IgD-negative memory B cell (primary cell): ENCODE measurements around the gene CD247. TPM values are rescaled to one million over a fixed set of nuclear protein-coding genes. Genes with fewer than 3 reads are reported as not detected.

ENCODE experiments used
- H3K27ac Mint-ChIP-seq, 3 donors: one replicate each; pipeline ENCODE4 v1.8.0; 2020 to 2022; ENCODE audit warnings: mild to moderate bottlenecking in 3 of 3, mixed read lengths in 3 of 3, moderate library complexity in 1 of 3
- H3K27me3 Mint-ChIP-seq: one replicate; pipeline ENCODE4 v1.8.0; 2021; ENCODE audit warnings: mixed read lengths
- H3K36me3 Mint-ChIP-seq: one replicate; pipeline ENCODE4 v1.8.0; 2020; ENCODE audit warnings: mild to moderate bottlenecking, mixed read lengths
- H3K4me1 Mint-ChIP-seq, 3 donors: one replicate each; pipeline ENCODE4 v1.8.0; 2020 to 2022; ENCODE audit warnings: mixed read lengths in 3 of 3, mild to moderate bottlenecking in 1 of 3
- H3K4me3 Mint-ChIP-seq, 4 donors: one replicate each; pipeline ENCODE4 v1.8.0; 2020 to 2022; ENCODE audit warnings: mild to moderate bottlenecking in 4 of 4, mixed read lengths in 4 of 4, moderate library complexity in 3 of 4
- H3K9me3 Mint-ChIP-seq, 3 donors: one replicate each; pipeline ENCODE4 v1.8.0; 2020 to 2021; ENCODE audit warnings: mixed read lengths in 3 of 3, mild to moderate bottlenecking in 1 of 3
- polyA plus RNA-seq: library from polyadenylated mRNA; unstranded; fragments of 300-500 nt; fragmentation: Illumina TruSeq; gene quantifications from one replicate; pipeline ENCODE4 v1.2.3, GENCODE V29; 2021

Gene CD247
- polyA plus RNA-seq, 1 donor from 2014 or later, result 63.3 TPM

GRCh38 chr1:167440776-167441175 lies 77.6 kb downstream of the CD247 start:
- peaks cover 22 to 41% (median 30%) of the 10 kb centered on the region in 3 donors for H3K4me1 Mint-ChIP-seq
- peak overlapping the region in 1 of 3 donors; percentile 58 for H3K27ac Mint-ChIP-seq
- H3K9me3 Mint-ChIP-seq, result no peaks in the 10 kb centered on the region
- peaks cover 3% of the 10 kb centered on the region for H3K36me3 Mint-ChIP-seq
- H3K4me3 Mint-ChIP-seq, result peak overlapping the region in 2 of 4 donors; percentile 24 to 81
- peaks cover 6% of the 10 kb centered on the region for H3K27me3 Mint-ChIP-seq

GRCh38 chr1:167440345-167440744 lies 78.0 kb downstream of the CD247 start:
- Mint-ChIP-seq H3K4me3 (peak overlapping the region in 3 of 4 donors; percentile 81 to 92 (median 85)), H3K36me3 (peaks cover 3% of the 10 kb centered on the region), H3K27ac (peak overlapping the region in 1 of 3 donors; percentile 58), H3K9me3 (no peaks in the 10 kb centered on the region), H3K4me1 (peaks cover 22 to 42% (median 30%) of the 10 kb centered on the region in 3 donors), H3K27me3 (peaks cover 6% of the 10 kb centered on the region)

- H3K9me3 Mint-ChIP-seq, result no peaks in the 10 kb centered on the region
- H3K27ac Mint-ChIP-seq, result peak overlapping the region; percentile 5 to 81 (median 76)
- H3K36me3 Mint-ChIP-seq, result peaks cover 3% of the 10 kb centered on the region
- peaks cover 6% of the 10 kb centered on the region for H3K27me3 Mint-ChIP-seq
- H3K4me1 Mint-ChIP-seq, result peaks cover 22 to 42% (median 32%) of the 10 kb centered on the region in 3 donors
- peak overlapping the region; percentile 81 to 97 (median 89) for H3K4me3 Mint-ChIP-seq
These were observed 78.9 kb downstream of the CD247 start for GRCh38 chr1:167439301-167439988.

GRCh38 chr1:167438171-167439138 lies 79.9 kb downstream of the CD247 start:
- peaks cover 27 to 49% (median 38%) of the 10 kb centered on the region in 3 donors for H3K4me1 Mint-ChIP-seq

GRCh38 chr1:167435484-167435883 lies 82.8 kb downstream of the CD247 start:
- Mint-ChIP-seq H3K27ac (peak overlapping the region in 1 of 3 donors; percentile 63), H3K4me3 (peak overlapping the region in 1 of 4 donors; percentile 29), H3K9me3 (no peaks in the 10 kb centered on the region), H3K27me3 (peaks cover 6% of the 10 kb centered on the region), H3K36me3 (peaks cover 6% of the 10 kb centered on the region), H3K4me1 (peaks cover 48 to 68% (median 52%) of the 10 kb centered on the region in 3 donors)

More at GRCh38 chr1:167438171-167439138, 79.9 kb downstream of the CD247 start:
- peak overlapping the region; percentile 81 to 97 (median 89) for H3K4me3 Mint-ChIP-seq
- H3K36me3 Mint-ChIP-seq, result peaks cover 4% of the 10 kb centered on the region
- H3K9me3 Mint-ChIP-seq, result no peaks in the 10 kb centered on the region
- peak overlapping the region; percentile 5 to 88 (median 81) for H3K27ac Mint-ChIP-seq
- peaks cover 6% of the 10 kb centered on the region for H3K27me3 Mint-ChIP-seq

GRCh38 chr1:167434306-167434705 lies 84.0 kb downstream of the CD247 start:
- Mint-ChIP-seq H3K36me3 (peaks cover 6% of the 10 kb centered on the region), H3K9me3 (no peaks in the 10 kb centered on the region), H3K4me3 (peak overlapping the region in 1 of 4 donors; percentile 55), H3K27ac (peak overlapping the region in 1 of 3 donors; percentile 46), H3K27me3 (peaks cover 6% of the 10 kb centered on the region), H3K4me1 (peaks cover 54 to 72% (median 58%) of the 10 kb centered on the region in 3 donors)

GRCh38 chr1:167433884-167434283 lies 84.4 kb downstream of the CD247 start:
- peaks cover 6% of the 10 kb centered on the region for H3K27me3 Mint-ChIP-seq
- H3K36me3 Mint-ChIP-seq, result peaks cover 6% of the 10 kb centered on the region
- H3K4me3 Mint-ChIP-seq, result peak overlapping the region in 3 of 4 donors; percentile 37 to 83 (median 55)
- peak overlapping the region in 1 of 3 donors; percentile 46 for H3K27ac Mint-ChIP-seq
- no peaks in the 10 kb centered on the region for H3K9me3 Mint-ChIP-seq
- peaks cover 52 to 70% (median 60%) of the 10 kb centered on the region in 3 donors for H3K4me1 Mint-ChIP-seq

GRCh38 chr1:167432780-167433179 lies 85.5 kb downstream of the CD247 start:
- H3K4me3 Mint-ChIP-seq, result peak overlapping the region in 2 of 4 donors; percentile 66 to 79
- peaks cover 45 to 65% (median 56%) of the 10 kb centered on the region in 3 donors for H3K4me1 Mint-ChIP-seq
- H3K27me3 Mint-ChIP-seq, result no peaks in the 10 kb centered on the region
- H3K36me3 Mint-ChIP-seq, result peaks cover 6% of the 10 kb centered on the region
- H3K27ac Mint-ChIP-seq, result peak overlapping the region; percentile 47 to 86 (median 85)
- H3K9me3 Mint-ChIP-seq, result no peaks in the 10 kb centered on the region

- Mint-ChIP-seq H3K27me3 (no peaks in the 10 kb centered on the region), H3K27ac (peak overlapping the region; percentile 85 to 97 (median 86)), H3K9me3 (no peaks in the 10 kb centered on the region), H3K4me3 (peak overlapping the region; percentile 12 to 79 (median 65)), H3K4me1 (peaks cover 41 to 61% (median 51%) of the 10 kb centered on the region in 3 donors), H3K36me3 (peaks cover 6% of the 10 kb centered on the region)
These were observed 86.2 kb downstream of the CD247 start for GRCh38 chr1:167431909-167432650.

- peak overlapping the region; percentile 47 to 86 (median 78) for H3K4me3 Mint-ChIP-seq
- peaks cover 41 to 57% (median 45%) of the 10 kb centered on the region in 3 donors for H3K4me1 Mint-ChIP-seq
- no peaks in the 10 kb centered on the region for H3K27me3 Mint-ChIP-seq
- peak overlapping the region; percentile 85 to 98 (median 97) for H3K27ac Mint-ChIP-seq
- no peaks in the 10 kb centered on the region for H3K9me3 Mint-ChIP-seq
- peaks cover 6% of the 10 kb centered on the region for H3K36me3 Mint-ChIP-seq
These were observed 86.9 kb downstream of the CD247 start for GRCh38 chr1:167431261-167431908.

GRCh38 chr1:167430849-167431242 lies 87.5 kb downstream of the CD247 start:
- Mint-ChIP-seq H3K4me3 (peak overlapping the region; percentile 47 to 86 (median 80)), H3K27ac (peak overlapping the region; percentile 85 to 98 (median 97)), H3K27me3 (no peaks in the 10 kb centered on the region), H3K9me3 (no peaks in the 10 kb centered on the region), H3K36me3 (peaks cover 3% of the 10 kb centered on the region), H3K4me1 (peaks cover 37 to 52% (median 39%) of the 10 kb centered on the region in 3 donors)

GRCh38 chr1:167430134-167430848 lies 88.0 kb downstream of the CD247 start:
- no peaks in the 10 kb centered on the region for H3K9me3 Mint-ChIP-seq
- H3K4me3 Mint-ChIP-seq, result peak overlapping the region; percentile 60 to 86 (median 80)
- H3K27ac Mint-ChIP-seq, result peak overlapping the region; percentile 85 to 98 (median 97)
- H3K27me3 Mint-ChIP-seq, result no peaks in the 10 kb centered on the region
- peaks cover 37 to 48% (median 39%) of the 10 kb centered on the region in 3 donors for H3K4me1 Mint-ChIP-seq
- H3K36me3 Mint-ChIP-seq, result peaks cover 3% of the 10 kb centered on the region

- peak overlapping the region; percentile 17 to 86 (median 67) for H3K4me3 Mint-ChIP-seq
- peaks cover 3% of the 10 kb centered on the region for H3K36me3 Mint-ChIP-seq
- peaks cover 37 to 48% (median 39%) of the 10 kb centered on the region in 3 donors for H3K4me1 Mint-ChIP-seq
- H3K27ac Mint-ChIP-seq, result peak overlapping the region; percentile 85 to 98 (median 97)
- H3K27me3 Mint-ChIP-seq, result no peaks in the 10 kb centered on the region
- no peaks in the 10 kb centered on the region for H3K9me3 Mint-ChIP-seq
These were observed 88.7 kb downstream of the CD247 start for GRCh38 chr1:167429612-167430011.
